Endodermal cell (in vitro differentiated cells): Measurements from ENCODE around the gene PRIM1. TPM values are rescaled to one million over a fixed set of nuclear protein-coding genes. Genes with fewer than 3 reads are reported as not detected.
"Not testable (repeated sequence)": the region's sequence is repeated elsewhere in the genome, so short reads cannot be mapped to it uniquely, and the experiment has no call there.

Experiments
- DNase-seq: peaks from one replicate; pipeline ENCODE4 v3.0.0-alpha.2; 2017
- H3K27ac ChIP-seq: 2 replicates; pipeline ENCODE4 v1.5.1; 2013; ENCODE audit warnings: mild to moderate bottlenecking, low read depth, low read length, moderate library complexity
- H3K27me3 ChIP-seq: 2 replicates; pipeline ENCODE4 v1.6.1; 2013; ENCODE audit warnings: mild to moderate bottlenecking, low read length, moderate library complexity; ENCODE audit not compliant: insufficient read depth, control insufficient read depth, poor library complexity, severe bottlenecking
- H3K36me3 ChIP-seq: 2 replicates; pipeline ENCODE4 v1.7.0; 2013; ENCODE audit warnings: mild to moderate bottlenecking, low read length, moderate library complexity; ENCODE audit not compliant: control insufficient read depth, insufficient read depth
- H3K4me1 ChIP-seq: one replicate; pipeline ENCODE4 v1.7.0; 2013; ENCODE audit warnings: low read length; ENCODE audit not compliant: control insufficient read depth, insufficient read depth
- H3K4me3 ChIP-seq: 2 replicates; pipeline ENCODE4 v1.5.1; 2013; ENCODE audit warnings: mild to moderate bottlenecking, low read length, moderate library complexity
- H3K9ac ChIP-seq: 2 replicates; pipeline ENCODE4 v1.6.1; 2013; ENCODE audit warnings: mild to moderate bottlenecking, low read length, moderate library complexity; ENCODE audit not compliant: poor library complexity, severe bottlenecking; ENCODE audit errors: extremely low read depth
- H3K9me3 ChIP-seq: 2 replicates; pipeline ENCODE4 v1.6.1; 2013; ENCODE audit warnings: mild to moderate bottlenecking, low read length, moderate library complexity; ENCODE audit not compliant: control insufficient read depth
- H3K27ac Mint-ChIP-seq: 2 replicates; pipeline ENCODE4 v1.8.0; 2020; ENCODE audit warnings: mixed read lengths
- H3K27me3 Mint-ChIP-seq: 2 replicates; pipeline ENCODE4 v1.8.0; 2021; ENCODE audit warnings: mild to moderate bottlenecking, mixed read lengths; ENCODE audit not compliant: insufficient read depth
- H3K36me3 Mint-ChIP-seq: 2 replicates; pipeline ENCODE4 v1.8.0; 2020; ENCODE audit warnings: low read depth, mixed read lengths
- H3K4me1 Mint-ChIP-seq: 2 replicates; pipeline ENCODE4 v1.8.0; 2020; ENCODE audit warnings: mixed read lengths
- H3K4me3 Mint-ChIP-seq: 2 replicates; pipeline ENCODE4 v1.8.0; 2020; ENCODE audit warnings: mild to moderate bottlenecking, moderate library complexity, mixed read lengths
- H3K9me3 Mint-ChIP-seq: 2 replicates; pipeline ENCODE4 v1.8.0; 2020; ENCODE audit warnings: mild to moderate bottlenecking, mixed read lengths
- WGBS, 2 experiments: methylation state at CpG; one replicate each; pipeline versions ENCODE4 v1.1.5 to v1.1.7; 2013; ENCODE audit warnings: missing lambda C conversion rate in 2 of 2, mixed read lengths in 1 of 2; ENCODE audit not compliant: insufficient coverage in 1 of 2, insufficient read length in 1 of 2; 5-methylcytosine and 5-hydroxymethylcytosine counted together
- total RNA-seq, 2 donors: library from RNA; stranded (reverse); fragmentation: NEBNext Ultra II Directional in 1 of 2; extraction: Animal tissue kit (Norgen Biotek cat#: 25700) in 1 of 2; gene quantifications; 2 replicates in 1 of 2; 3 replicates in 1 of 2; pipeline ENCODE4 v1.2.1, GENCODE V29; 2021
- TF ChIP-seq, protein P1 (sequence below): fragments of 200-600 bp; sonication (generic); conservative IDR thresholded peaks from 2 replicates; pipeline ENCODE4 v1.5.0; 2021; ENCODE audit warnings: antibody characterized with exemption, mild to moderate bottlenecking

PRIM1 gene
- total RNA-seq, 2 donors from 2014 or later: 34.8 to 44.2 TPM

DNA sequence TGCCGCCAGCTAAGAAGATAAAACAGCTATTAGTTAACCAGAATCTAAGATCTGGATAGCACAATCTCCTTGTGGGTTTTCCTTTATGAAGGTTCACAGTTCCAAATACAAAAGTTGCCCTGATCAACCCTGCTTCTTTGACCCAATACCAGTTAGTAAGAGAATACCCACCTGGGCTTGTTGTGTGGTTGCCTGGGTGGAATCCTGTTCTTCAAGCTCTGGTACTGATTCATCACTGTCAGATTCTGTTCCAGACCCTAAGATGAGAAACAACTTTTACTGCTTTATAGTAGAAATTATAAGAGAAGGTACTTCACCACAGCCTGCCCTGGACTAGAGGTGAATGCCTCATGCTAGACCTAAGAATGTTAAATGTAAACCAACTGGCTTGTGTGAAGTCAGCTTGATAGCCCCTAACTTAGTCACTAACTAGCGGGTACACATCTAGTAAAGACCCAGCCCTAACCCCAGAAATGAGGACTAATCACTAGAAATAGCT lies 37.6 kb downstream of the PRIM1 start:
- Mint-ChIP-seq H3K4me1 (peaks cover 18% of the 10 kb centered on the region), H3K27me3 (no peaks in the 10 kb centered on the region), H3K9me3 (no peaks in the 10 kb centered on the region), H3K27ac (no peak overlapping the region), H3K36me3 (peaks cover 63% of the 10 kb centered on the region), H3K4me3 (no peak overlapping the region)
- H3K27me3 ChIP-seq: no peaks in the 10 kb centered on the region
- H3K4me1 ChIP-seq: no peaks in the 10 kb centered on the region
- 89 to 100% methylated on average over 2 of the region's 2 CpGs for WGBS, 2 experiments
- no peak overlapping the region for H3K27ac ChIP-seq
- no peak overlapping the region for H3K9ac ChIP-seq
- peaks cover 68% of the 10 kb centered on the region for H3K36me3 ChIP-seq
- no peak for DNase-seq
- no peaks in the 10 kb centered on the region for H3K9me3 ChIP-seq
- TF ChIP-seq, protein P1, sequence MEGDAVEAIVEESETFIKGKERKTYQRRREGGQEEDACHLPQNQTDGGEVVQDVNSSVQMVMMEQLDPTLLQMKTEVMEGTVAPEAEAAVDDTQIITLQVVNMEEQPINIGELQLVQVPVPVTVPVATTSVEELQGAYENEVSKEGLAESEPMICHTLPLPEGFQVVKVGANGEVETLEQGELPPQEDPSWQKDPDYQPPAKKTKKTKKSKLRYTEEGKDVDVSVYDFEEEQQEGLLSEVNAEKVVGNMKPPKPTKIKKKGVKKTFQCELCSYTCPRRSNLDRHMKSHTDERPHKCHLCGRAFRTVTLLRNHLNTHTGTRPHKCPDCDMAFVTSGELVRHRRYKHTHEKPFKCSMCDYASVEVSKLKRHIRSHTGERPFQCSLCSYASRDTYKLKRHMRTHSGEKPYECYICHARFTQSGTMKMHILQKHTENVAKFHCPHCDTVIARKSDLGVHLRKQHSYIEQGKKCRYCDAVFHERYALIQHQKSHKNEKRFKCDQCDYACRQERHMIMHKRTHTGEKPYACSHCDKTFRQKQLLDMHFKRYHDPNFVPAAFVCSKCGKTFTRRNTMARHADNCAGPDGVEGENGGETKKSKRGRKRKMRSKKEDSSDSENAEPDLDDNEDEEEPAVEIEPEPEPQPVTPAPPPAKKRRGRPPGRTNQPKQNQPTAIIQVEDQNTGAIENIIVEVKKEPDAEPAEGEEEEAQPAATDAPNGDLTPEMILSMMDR: no peak
- no peak overlapping the region for H3K4me3 ChIP-seq

DNA sequence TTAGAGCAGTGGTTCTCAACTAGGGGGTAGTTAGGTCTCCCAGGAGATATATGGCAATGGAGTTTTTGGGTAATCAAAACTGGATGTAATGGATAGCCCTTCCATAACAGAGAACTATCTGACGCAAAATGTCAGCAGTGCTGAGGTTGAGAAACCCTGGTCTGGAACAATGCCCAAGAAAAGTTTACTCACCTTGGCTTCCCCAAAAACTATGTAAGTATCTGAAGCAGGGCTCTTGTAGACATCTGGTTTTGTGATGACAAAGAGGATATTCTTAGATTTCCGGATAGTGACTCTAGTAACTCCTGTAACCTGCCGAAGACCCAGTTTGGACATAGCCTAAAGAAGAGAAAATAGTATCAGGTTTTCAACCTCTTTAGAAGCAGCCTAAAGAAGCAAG lies 38.8 kb downstream of the PRIM1 start:
- Mint-ChIP-seq H3K4me3 (no peak overlapping the region), H3K27me3 (no peaks in the 10 kb centered on the region), H3K9me3 (no peaks in the 10 kb centered on the region), H3K36me3 (peaks cover 54% of the 10 kb centered on the region), H3K4me1 (peaks cover 10% of the 10 kb centered on the region), H3K27ac (no peak overlapping the region)
- Histone ChIP-seq H3K4me1 (no peaks in the 10 kb centered on the region), H3K27me3 (no peaks in the 10 kb centered on the region), H3K9me3 (no peaks in the 10 kb centered on the region), H3K9ac (no peak overlapping the region), H3K36me3 (peaks cover 60% of the 10 kb centered on the region), H3K27ac (no peak overlapping the region), H3K4me3 (no peak overlapping the region)
- 87 to 100% methylated on average over 1 to 3 of the region's 3 CpGs for WGBS, 2 experiments
- DNase-seq: no peak
- TF ChIP-seq, protein P1: no peak

DNA sequence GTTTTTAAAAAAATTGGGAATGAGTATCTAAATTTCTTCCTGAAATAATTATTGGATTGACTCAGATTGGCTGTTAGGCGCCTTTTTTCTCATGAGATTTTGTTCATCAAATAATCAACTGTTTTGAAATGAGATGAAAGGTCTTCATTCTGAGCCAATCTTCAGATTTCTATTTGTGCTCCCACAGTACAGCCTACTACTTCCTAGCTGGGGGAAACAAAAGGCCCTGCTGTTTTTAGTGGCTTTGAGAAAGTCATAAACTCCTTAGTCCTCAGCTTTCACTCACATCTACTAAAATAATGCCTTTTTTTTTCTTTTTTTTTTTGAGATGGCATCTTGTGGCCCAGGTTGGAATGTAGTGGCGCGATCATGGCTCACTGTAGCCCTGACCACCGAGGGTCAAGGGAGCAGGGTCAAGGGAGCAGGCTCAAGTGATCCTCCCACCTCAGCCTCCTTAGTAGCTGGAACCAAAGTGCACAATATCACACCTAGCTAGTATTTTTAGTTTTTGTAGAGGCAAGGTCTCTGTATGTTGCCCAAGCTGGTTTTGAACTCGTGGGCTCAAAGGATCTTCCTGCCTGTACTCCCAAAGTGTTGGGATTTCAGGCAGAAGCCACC lies 42.3 kb downstream of the PRIM1 start:
- Histone ChIP-seq H3K27me3 (no peaks in the 10 kb centered on the region), H3K9me3 (no peaks in the 10 kb centered on the region), H3K4me1 (no peaks in the 10 kb centered on the region), H3K4me3 (no peak overlapping the region), H3K9ac (no peak overlapping the region), H3K27ac (peak overlapping the region; percentile 44), H3K36me3 (peaks cover 39% of the 10 kb centered on the region)
- no peak overlapping the region for H3K4me3 Mint-ChIP-seq
- H3K27me3 Mint-ChIP-seq: no peaks in the 10 kb centered on the region
- no peak for DNase-seq
- no peaks in the 10 kb centered on the region for H3K9me3 Mint-ChIP-seq
- H3K27ac Mint-ChIP-seq: no peak overlapping the region
- TF ChIP-seq, protein P1: no peak
- 94% methylated on average over 5 of the region's 5 CpGs; no CpG with 5 or more reads in 1 of the 2 experiments for WGBS, 2 experiments
- H3K36me3 Mint-ChIP-seq: peaks cover 36% of the 10 kb centered on the region
- no peaks in the 10 kb centered on the region for H3K4me1 Mint-ChIP-seq

DNA sequence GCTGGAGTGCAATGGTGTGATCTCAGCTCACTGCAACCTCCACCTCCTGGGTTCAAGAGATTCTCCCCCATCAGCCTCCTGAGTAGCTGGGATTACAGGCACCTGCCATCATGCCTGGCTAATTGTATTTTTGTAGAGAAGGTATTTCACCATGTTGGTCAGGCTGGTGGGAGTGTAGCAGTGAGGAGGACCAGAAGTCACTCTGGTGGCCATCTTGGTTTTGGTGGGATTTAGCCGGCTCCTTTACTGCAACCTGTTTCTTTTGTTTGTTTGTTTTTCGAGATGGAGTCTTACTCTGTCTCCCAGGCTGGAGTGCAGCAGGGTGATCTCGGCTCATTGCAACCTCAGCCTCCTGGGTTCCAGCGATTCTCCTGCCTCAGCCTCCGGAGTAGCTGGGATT lies 47.6 kb downstream of the PRIM1 start:
- H3K9me3 ChIP-seq, H3K4me1 ChIP-seq, H3K4me3 Mint-ChIP-seq, H3K4me1 Mint-ChIP-seq, H3K27me3 Mint-ChIP-seq, H3K4me3 ChIP-seq, H3K27ac Mint-ChIP-seq, H3K9ac ChIP-seq, H3K36me3 Mint-ChIP-seq, H3K27me3 ChIP-seq, H3K27ac ChIP-seq, DNase-seq, H3K9me3 Mint-ChIP-seq, H3K36me3 ChIP-seq: not testable (repeated sequence)
- 89 to 92% methylated on average over 4 to 5 of the region's 5 CpGs for WGBS, 2 experiments
